Right renal cortex interstitium (tissue), 3 donors: ENCODE measurements around the gene MAT2A. TPM values are rescaled to one million over a fixed set of nuclear protein-coding genes. Genes with fewer than 3 reads are reported as not detected.
"Not testable (repeated sequence)": the region's sequence is repeated elsewhere in the genome, so short reads cannot be mapped to it uniquely, and the experiment has no call there.

Experiments used
- DNase-seq, 3 donors: peaks; one replicate each; pipeline ENCODE4 v3.0.0-alpha.2; 2013; ENCODE audit warnings: low read depth in 3 of 3, low spot score in 2 of 3
- polyA plus RNA-seq, 3 donors: library from polyadenylated mRNA; unstranded; fragments of 120-200 nt; gene quantifications; one replicate each; pipeline ENCODE4 v1.2.1, GENCODE V29; 2013; ENCODE audit not compliant: insufficient read length in 3 of 3

Gene MAT2A
- polyA plus RNA-seq, 3 donors, result 325 to 366 (median 347) TPM

GRCh38 chr2:85523903-85524335 lies 15.0 kb upstream of the MAT2A start:
- no peak for DNase-seq

GRCh38 chr2:85524336-85524908 lies 14.5 kb upstream of the MAT2A start:
- no peak for DNase-seq

- DNase-seq, result no peak
Observed at GRCh38 chr2:85525029-85525428, 13.9 kb upstream of the MAT2A start.

- no peak for DNase-seq
Observed at GRCh38 chr2:85525567-85525966, 13.4 kb upstream of the MAT2A start.

DNA sequence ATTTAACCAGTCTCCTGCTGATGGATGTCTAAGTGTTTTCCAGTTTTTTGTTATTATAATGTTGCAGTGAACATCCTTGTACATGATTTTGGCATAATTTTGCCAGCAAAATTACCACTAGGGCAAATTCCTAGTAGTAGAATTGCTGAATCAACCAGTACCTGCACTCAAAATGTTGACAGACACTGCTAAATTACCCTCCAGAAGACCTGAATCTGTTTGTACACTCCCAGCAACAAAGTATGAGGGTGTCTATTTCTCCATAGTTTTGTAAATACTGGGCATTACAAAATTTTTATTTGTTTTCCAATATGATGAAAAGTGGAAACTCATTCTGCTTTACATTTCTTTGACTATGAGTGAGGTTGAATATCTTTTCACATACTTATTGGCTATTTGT lies 11.2 kb upstream of the MAT2A start:
- DNase-seq, result no peak

- no peak for DNase-seq
Observed at GRCh38 chr2:85528355-85528754, 10.6 kb upstream of the MAT2A start.

- DNase-seq, result no peak
Observed at GRCh38 chr2:85529809-85530208, 9.2 kb upstream of the MAT2A start.

GRCh38 chr2:85531589-85531988 lies 7.4 kb upstream of the MAT2A start:
- no peak for DNase-seq

GRCh38 chr2:85534099-85534498 lies 4.9 kb upstream of the MAT2A start:
- no peak for DNase-seq

DNA sequence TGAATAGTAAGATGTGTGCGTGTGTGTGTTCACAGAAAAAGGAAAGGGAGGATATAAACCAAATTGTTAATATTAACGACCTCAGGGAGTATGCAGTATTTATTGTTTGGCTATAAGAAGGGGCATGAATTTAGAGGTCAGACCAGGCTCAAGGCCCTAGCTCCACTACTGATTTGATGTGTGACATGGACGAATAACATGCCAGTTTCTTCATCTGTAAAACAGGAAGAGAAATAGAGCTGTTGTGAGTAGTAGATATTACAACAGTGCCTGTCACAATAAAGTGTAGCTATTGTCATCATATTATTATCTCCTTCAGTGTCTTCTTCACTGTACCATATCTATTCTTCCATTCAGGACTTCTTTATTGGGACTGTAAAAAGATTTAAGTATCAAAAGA lies 4.1 kb upstream of the MAT2A start:
- no peak for DNase-seq

- no peak for DNase-seq
Observed at GRCh38 chr2:85536479-85536878, 2.5 kb upstream of the MAT2A start.

- DNase-seq, result no peak
Observed at GRCh38 chr2:85537600-85538506, 1.1 kb upstream of the MAT2A start.

GRCh38 chr2:85539361-85540132 lies 579 bp downstream of the MAT2A start:
- DNase-seq, result peak in 1 of 3 donors; percentile 66

DNA sequence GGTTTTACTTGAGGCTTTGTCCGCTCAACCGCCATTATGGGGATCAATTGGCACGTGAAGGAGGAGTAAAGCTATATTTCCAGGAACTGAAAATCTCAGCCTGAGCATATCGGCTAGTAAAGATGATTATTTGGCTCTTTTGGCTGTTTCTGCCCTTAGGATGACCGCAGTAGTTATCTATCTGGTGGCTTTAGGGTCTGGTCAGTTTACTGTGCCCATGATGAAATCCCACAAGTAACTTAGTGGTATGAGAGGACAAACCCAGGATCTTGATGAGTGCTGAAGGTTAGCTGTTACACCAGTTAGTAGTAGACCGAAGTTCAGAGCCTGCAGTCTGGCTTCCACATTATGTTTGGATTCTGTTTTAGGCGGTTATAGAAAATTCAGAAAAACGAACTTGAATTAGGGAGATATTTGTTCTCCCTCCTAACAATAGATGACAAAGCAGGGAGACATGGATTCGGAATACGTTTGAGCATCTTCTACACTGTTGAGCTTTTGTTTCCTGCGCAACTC lies 1.2 kb downstream of the MAT2A start:
- DNase-seq, result no peak

DNA sequence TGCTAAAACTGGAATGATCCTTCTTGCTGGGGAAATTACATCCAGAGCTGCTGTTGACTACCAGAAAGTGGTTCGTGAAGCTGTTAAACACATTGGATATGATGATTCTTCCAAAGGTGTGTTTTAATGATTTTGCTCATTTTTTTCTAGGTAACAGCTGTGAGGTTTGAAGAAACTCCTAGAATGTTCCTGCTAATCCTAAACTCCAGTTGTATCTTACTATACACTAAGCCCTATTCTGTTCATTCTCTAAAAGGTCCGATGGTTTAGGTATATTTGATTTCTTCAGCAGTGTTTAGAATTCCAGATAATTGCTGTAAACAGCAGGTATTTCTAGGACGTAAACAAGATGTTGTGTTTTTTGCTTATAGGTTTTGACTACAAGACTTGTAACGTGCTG lies 2.3 kb downstream of the MAT2A start:
- no peak for DNase-seq

GRCh38 chr2:85541753-85542457 lies 2.9 kb downstream of the MAT2A start:
- no peak for DNase-seq

GRCh38 chr2:85542777-85543176 lies 3.8 kb downstream of the MAT2A start:
- DNase-seq, result no peak

GRCh38 chr2:85544254-85544691 lies 5.3 kb downstream of the MAT2A start:
- DNase-seq, result not testable (repeated sequence)

- DNase-seq, result not testable (repeated sequence)
Observed at GRCh38 chr2:85544915-85545779, 6.2 kb downstream of the MAT2A start.
